Spleen (tissue), 7 donors: ENCODE data around the gene UGT1A10.

Experiments
- POLR2A ChIP-seq, 3 donors: fragments of 450-650 bp; IDR thresholded peaks; one replicate each; pipeline ENCODE4 v1.5.1; 2017; ENCODE audit warnings: antibody characterized with exemption in 3 of 3, mild to moderate bottlenecking in 1 of 3
- POLR2AphosphoS5 ChIP-seq, 3 donors: sonication (generic); formaldehyde crosslinking; IDR thresholded peaks; one replicate each; pipeline ENCODE4 v1.5.1; 2017; ENCODE audit warnings: antibody characterized with exemption in 3 of 3
- TF ChIP-seq, protein P1 (sequence below), 11 experiments: fragments of 200-600 bp in 7 of 11; fragments of 450-650 bp in 4 of 11; sonication (generic) in 4 of 11; IDR thresholded peaks in 8 of 11; conservative IDR thresholded peaks in 3 of 11; 1 replicate in 7 of 11; 2 replicates in 4 of 11; pipeline versions ENCODE4 v1.4.0 to v1.8.0; 2016 to 2021; ENCODE audit warnings: antibody characterized with exemption in 11 of 11, inconsistent platforms in 4 of 11, mild to moderate bottlenecking in 1 of 11
- donor health status: DM: no; HTN: no; CAD: no; lungs with moderate emphysema.
- donor health status: DM: no; HTN: no; CAD: no.
- donor health status: DM: no; HTN: no; CAD: no.

DNA sequence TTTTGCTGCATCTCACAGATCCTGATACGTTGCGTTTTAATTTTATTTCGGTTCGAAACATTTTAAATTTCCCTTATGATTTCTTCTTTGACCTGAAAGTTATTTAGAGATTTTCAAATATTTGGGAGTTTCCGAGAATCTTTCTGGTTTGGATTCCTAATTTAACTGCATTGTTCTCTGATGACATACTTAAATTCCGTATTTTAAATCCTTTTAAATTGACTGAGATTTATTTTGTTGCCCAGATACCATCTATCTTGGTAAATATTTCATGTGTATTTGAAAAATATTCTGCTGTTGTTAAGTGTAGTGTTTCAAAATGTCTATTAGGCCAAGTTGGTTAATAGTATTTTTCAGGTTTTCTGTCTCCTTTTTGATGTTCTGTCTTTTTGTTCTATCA lies 179.6 kb downstream of the UGT1A10 start:
- no peak for TF ChIP-seq POLR2A (IDR thresholded peaks at IDR 0.05)
- TF ChIP-seq, protein P1, sequence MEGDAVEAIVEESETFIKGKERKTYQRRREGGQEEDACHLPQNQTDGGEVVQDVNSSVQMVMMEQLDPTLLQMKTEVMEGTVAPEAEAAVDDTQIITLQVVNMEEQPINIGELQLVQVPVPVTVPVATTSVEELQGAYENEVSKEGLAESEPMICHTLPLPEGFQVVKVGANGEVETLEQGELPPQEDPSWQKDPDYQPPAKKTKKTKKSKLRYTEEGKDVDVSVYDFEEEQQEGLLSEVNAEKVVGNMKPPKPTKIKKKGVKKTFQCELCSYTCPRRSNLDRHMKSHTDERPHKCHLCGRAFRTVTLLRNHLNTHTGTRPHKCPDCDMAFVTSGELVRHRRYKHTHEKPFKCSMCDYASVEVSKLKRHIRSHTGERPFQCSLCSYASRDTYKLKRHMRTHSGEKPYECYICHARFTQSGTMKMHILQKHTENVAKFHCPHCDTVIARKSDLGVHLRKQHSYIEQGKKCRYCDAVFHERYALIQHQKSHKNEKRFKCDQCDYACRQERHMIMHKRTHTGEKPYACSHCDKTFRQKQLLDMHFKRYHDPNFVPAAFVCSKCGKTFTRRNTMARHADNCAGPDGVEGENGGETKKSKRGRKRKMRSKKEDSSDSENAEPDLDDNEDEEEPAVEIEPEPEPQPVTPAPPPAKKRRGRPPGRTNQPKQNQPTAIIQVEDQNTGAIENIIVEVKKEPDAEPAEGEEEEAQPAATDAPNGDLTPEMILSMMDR (IDR thresholded peaks at IDR 0.05 in 8 of 11, conservative IDR thresholded peaks at IDR 0.05 in 3 of 11) = no peak
- no peak for TF ChIP-seq POLR2AphosphoS5 (IDR thresholded peaks at IDR 0.05)
